CD14-positive monocyte (primary cell): Measurements from ENCODE around the gene EXOC1. TPM values are rescaled to one million over a fixed set of nuclear protein-coding genes. Genes with fewer than 3 reads are reported as not detected.
A peak's percentile ranks its signal among the peaks of the same experiment; 100 is the strongest.

Experiments used
- DNase-seq, 3 donors: peaks; one replicate each; pipeline ENCODE4 v3.0.0-alpha.2; 2011 to 2022
- H2AFZ ChIP-seq: 2 replicates; pipeline ENCODE4 v1.6.0; 2012; ENCODE audit warnings: mild to moderate bottlenecking, low read depth, low read length, inconsistent platforms; ENCODE audit not compliant: insufficient read depth, poor library complexity, severe bottlenecking
- H3K27ac ChIP-seq, 2 donors: 1 replicate in 1 of 2; 2 replicates in 1 of 2; pipeline ENCODE4 v1.5.1; 2012 to 2013; ENCODE audit warnings: low read length in 2 of 2, control low read depth in 1 of 2, inconsistent platforms in 1 of 2, low read depth in 1 of 2, mild to moderate bottlenecking in 1 of 2
- H3K27me3 ChIP-seq, 2 donors: one replicate each; pipeline versions ENCODE4 v1.6.0 to v1.6.1; 2011 to 2013; ENCODE audit warnings: low read length in 2 of 2; ENCODE audit not compliant: control insufficient read depth in 2 of 2, insufficient read depth in 2 of 2
- H3K36me3 ChIP-seq, 2 donors: replicated peaks in 1 of 2; 1 replicate in 1 of 2; 2 replicates in 1 of 2; pipeline versions ENCODE4 v1.5.1 to v1.6.1; 2012 to 2013; ENCODE audit warnings: low read length in 2 of 2, control low read depth in 1 of 2, inconsistent platforms in 1 of 2, mild to moderate bottlenecking in 1 of 2; ENCODE audit not compliant: insufficient read depth in 2 of 2, control insufficient read depth in 1 of 2
- H3K4me1 ChIP-seq, 2 donors: 1 replicate in 1 of 2; 2 replicates in 1 of 2; pipeline versions ENCODE4 v1.5.1 to v1.6.1; 2012 to 2013; ENCODE audit warnings: low read length in 2 of 2, control low read depth in 1 of 2, inconsistent platforms in 1 of 2, mild to moderate bottlenecking in 1 of 2, moderate library complexity in 1 of 2; ENCODE audit not compliant: insufficient read depth in 2 of 2, control insufficient read depth in 1 of 2
- H3K4me2 ChIP-seq: replicated peaks from 2 replicates; pipeline ENCODE3; 2012; ENCODE audit warnings: low read length, moderate library complexity, mild to moderate bottlenecking; ENCODE audit not compliant: poor library complexity, severe bottlenecking; ENCODE audit errors: extremely low read depth
- H3K4me3 ChIP-seq, 3 experiments: fragments of 200-600 bp in 1 of 3; sonication (generic) in 1 of 3; replicated peaks in 1 of 3; 1 replicate in 2 of 3; 2 replicates in 1 of 3; pipeline ENCODE4 v1.5.1; 2011 to 2013; ENCODE audit warnings: low read length in 3 of 3, mild to moderate bottlenecking in 3 of 3, control low read depth in 2 of 3, low read depth in 2 of 3, inconsistent platforms in 1 of 3, moderate library complexity in 1 of 3
- H3K79me2 ChIP-seq: 2 replicates; pipeline ENCODE4 v1.6.0; 2012; ENCODE audit warnings: mild to moderate bottlenecking, control low read depth, inconsistent platforms, low read length, moderate library complexity; ENCODE audit not compliant: insufficient read depth
- H3K9ac ChIP-seq: 2 replicates; pipeline ENCODE4 v1.6.0; 2017; ENCODE audit warnings: low read length, mild to moderate bottlenecking; ENCODE audit not compliant: insufficient read depth, poor library complexity, severe bottlenecking
- H3K9me3 ChIP-seq, 2 donors: replicated peaks in 1 of 2; 1 replicate in 1 of 2; 2 replicates in 1 of 2; pipeline versions ENCODE4 v1.5.1 to v1.6.1; 2012 to 2013; ENCODE audit warnings: low read length in 2 of 2, control low read depth in 1 of 2; ENCODE audit not compliant: control insufficient read depth in 1 of 2, insufficient read depth in 1 of 2
- H4K20me1 ChIP-seq: 2 replicates; pipeline ENCODE4 v1.6.0; 2012; ENCODE audit warnings: mild to moderate bottlenecking, low read length, control low read depth, moderate library complexity; ENCODE audit not compliant: insufficient read depth
- H3K27ac Mint-ChIP-seq, 7 donors: one replicate each; pipeline ENCODE4 v1.8.0; 2020; ENCODE audit warnings: mild to moderate bottlenecking in 7 of 7, mixed read lengths in 7 of 7, moderate library complexity in 6 of 7, inconsistent platforms in 2 of 7
- H3K27me3 Mint-ChIP-seq, 3 donors: one replicate each; pipeline ENCODE4 v1.8.0; 2021 to 2022; ENCODE audit warnings: low read depth in 3 of 3, mild to moderate bottlenecking in 3 of 3, mixed read lengths in 3 of 3, moderate library complexity in 3 of 3, inconsistent platforms in 1 of 3
- H3K36me3 Mint-ChIP-seq, 2 donors: one replicate each; pipeline ENCODE4 v1.8.0; 2020; ENCODE audit warnings: mixed read lengths in 2 of 2, inconsistent platforms in 1 of 2, mild to moderate bottlenecking in 1 of 2
- H3K4me1 Mint-ChIP-seq: one replicate; pipeline ENCODE4 v1.8.0; 2020; ENCODE audit warnings: mild to moderate bottlenecking, mixed read lengths
- H3K4me3 Mint-ChIP-seq, 2 donors: one replicate each; pipeline ENCODE4 v1.8.0; 2020; ENCODE audit warnings: mild to moderate bottlenecking in 2 of 2, mixed read lengths in 2 of 2, moderate library complexity in 1 of 2
- H3K9me3 Mint-ChIP-seq, 7 donors: one replicate each; pipeline ENCODE4 v1.8.0; 2020 to 2022; ENCODE audit warnings: mixed read lengths in 7 of 7, mild to moderate bottlenecking in 6 of 7, moderate library complexity in 6 of 7, inconsistent platforms in 2 of 7
- WGBS: methylation state at CpG from one replicate; pipeline ENCODE4 v1.1.5; 2013; ENCODE audit warnings: missing lambda C conversion rate; ENCODE audit not compliant: insufficient coverage; 5-methylcytosine and 5-hydroxymethylcytosine counted together
- intact Hi-C, 2 donors: fragments of 100-400 bp; cut with micrococcal nuclease; formaldehyde crosslinking; loops; one replicate each; pipeline versions ENCODE4 v1.15.0 to v1.15.1; 2023
- polyA plus RNA-seq, 3 donors: library from polyadenylated mRNA; depleted of rRNA in 1 of 3; unstranded in 2 of 3; stranded (reverse) in 1 of 3; fragments of 300-500 nt in 2 of 3; fragments of >200 nt in 1 of 3; fragmentation: Illumina TruSeq in 2 of 3; gene quantifications; 1 replicate in 2 of 3; 2 replicates in 1 of 3; pipeline ENCODE4 v1.2.3, GENCODE V29; 2012 to 2021
- TF ChIP-seq, protein P1 (sequence below): fragments of 200-600 bp; IDR thresholded peaks from one replicate; pipeline ENCODE4 v1.8.0; 2022; ENCODE audit warnings: antibody characterized with exemption, mild to moderate bottlenecking

The EXOC1 gene
- polyA plus RNA-seq, 3 donors = 13.7 to 22.9 (median 21.2) TPM

DNA sequence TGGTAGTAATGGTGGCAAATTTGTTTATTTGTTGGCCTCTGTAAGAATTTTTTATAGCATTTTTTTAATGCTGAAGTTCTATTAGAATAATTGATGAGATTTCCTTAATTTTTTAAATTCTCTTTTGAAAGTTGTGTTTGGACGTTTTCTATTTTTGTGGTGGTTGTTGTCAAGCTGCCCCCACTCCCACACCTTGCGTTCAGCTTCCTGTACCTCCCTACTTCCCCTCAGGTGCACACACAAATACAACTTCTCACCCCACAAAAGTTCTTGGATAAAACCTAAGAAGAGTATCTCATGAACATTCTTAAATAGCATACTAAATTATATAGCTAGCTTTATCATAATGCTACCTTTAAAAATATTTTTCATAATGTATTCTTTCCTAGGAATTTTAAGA is 38.7 kb downstream of the EXOC1 start:
- no peaks in the 10 kb centered on the region for H3K4me1 Mint-ChIP-seq
- Histone ChIP-seq H3K27ac (peak overlapping the region in 1 of 2 donors; percentile 18), H3K36me3 (peaks cover 85 to 96% of the 10 kb centered on the region in 2 donors), H3K4me3 (no peak overlapping the region), H3K9ac (no peak overlapping the region), H4K20me1 (no peaks in the 10 kb centered on the region), H3K79me2 (no peaks in the 10 kb centered on the region), H2AFZ (no peak overlapping the region), H3K4me1 (no peaks in the 10 kb centered on the region), H3K27me3 (no peaks in the 10 kb centered on the region), H3K9me3 (no peaks in the 10 kb centered on the region), H3K4me2 (no peak overlapping the region)
- no peak for DNase-seq
- peaks cover 59 to 74% of the 10 kb centered on the region in 2 donors for H3K36me3 Mint-ChIP-seq
- H3K9me3 Mint-ChIP-seq = no peaks in the 10 kb centered on the region
- intact Hi-C loops = no loop called here
- WGBS = no CpG with 5 or more reads among the region's 2 CpGs
- TF ChIP-seq, protein P1, sequence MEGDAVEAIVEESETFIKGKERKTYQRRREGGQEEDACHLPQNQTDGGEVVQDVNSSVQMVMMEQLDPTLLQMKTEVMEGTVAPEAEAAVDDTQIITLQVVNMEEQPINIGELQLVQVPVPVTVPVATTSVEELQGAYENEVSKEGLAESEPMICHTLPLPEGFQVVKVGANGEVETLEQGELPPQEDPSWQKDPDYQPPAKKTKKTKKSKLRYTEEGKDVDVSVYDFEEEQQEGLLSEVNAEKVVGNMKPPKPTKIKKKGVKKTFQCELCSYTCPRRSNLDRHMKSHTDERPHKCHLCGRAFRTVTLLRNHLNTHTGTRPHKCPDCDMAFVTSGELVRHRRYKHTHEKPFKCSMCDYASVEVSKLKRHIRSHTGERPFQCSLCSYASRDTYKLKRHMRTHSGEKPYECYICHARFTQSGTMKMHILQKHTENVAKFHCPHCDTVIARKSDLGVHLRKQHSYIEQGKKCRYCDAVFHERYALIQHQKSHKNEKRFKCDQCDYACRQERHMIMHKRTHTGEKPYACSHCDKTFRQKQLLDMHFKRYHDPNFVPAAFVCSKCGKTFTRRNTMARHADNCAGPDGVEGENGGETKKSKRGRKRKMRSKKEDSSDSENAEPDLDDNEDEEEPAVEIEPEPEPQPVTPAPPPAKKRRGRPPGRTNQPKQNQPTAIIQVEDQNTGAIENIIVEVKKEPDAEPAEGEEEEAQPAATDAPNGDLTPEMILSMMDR = no peak
- H3K27me3 Mint-ChIP-seq = no peaks in the 10 kb centered on the region
- H3K27ac Mint-ChIP-seq = peak overlapping the region in 3 of 7 donors; percentile 31 to 52 (median 39)
- no peak overlapping the region for H3K4me3 Mint-ChIP-seq

DNA sequence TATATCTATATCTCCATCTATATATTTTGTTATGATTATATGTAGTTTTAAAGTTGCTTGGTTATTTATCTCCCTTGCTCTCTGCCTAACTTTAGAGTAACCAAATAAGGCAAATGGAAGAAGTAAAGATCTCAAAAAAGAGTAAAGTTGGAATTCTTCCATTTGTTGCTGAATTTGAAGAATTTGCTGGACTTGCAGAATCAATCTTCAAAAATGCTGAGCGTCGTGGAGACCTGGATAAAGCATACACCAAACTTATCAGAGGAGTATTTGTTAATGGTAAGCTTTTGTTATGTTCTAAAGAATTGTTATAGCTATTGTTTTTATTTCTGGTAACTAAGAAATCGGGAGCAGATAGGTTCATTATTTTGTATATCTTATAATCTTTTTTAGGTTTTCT is 43.2 kb downstream of the EXOC1 start:
- Histone ChIP-seq H3K4me1 (no peaks in the 10 kb centered on the region), H3K4me2 (no peak overlapping the region), H3K36me3 (peaks cover 87 to 94% of the 10 kb centered on the region in 2 donors), H3K9me3 (no peaks in the 10 kb centered on the region), H3K4me3 (no peak overlapping the region), H3K79me2 (no peaks in the 10 kb centered on the region), H4K20me1 (no peaks in the 10 kb centered on the region), H2AFZ (no peak overlapping the region), H3K9ac (no peak overlapping the region), H3K27ac (no peak overlapping the region), H3K27me3 (no peaks in the 10 kb centered on the region)
- Mint-ChIP-seq H3K36me3 (peaks cover 57 to 71% of the 10 kb centered on the region in 2 donors), H3K4me3 (no peak overlapping the region), H3K4me1 (no peaks in the 10 kb centered on the region), H3K27me3 (no peaks in the 10 kb centered on the region), H3K27ac (no peak overlapping the region), H3K9me3 (no peaks in the 10 kb centered on the region)
- TF ChIP-seq, protein P1 = no peak
- WGBS = no CpG with 5 or more reads among the region's 3 CpGs
- intact Hi-C loops = no loop called here
- no peak for DNase-seq
